ENCODE measurements around the gene DCXR. TPM values are rescaled to one million over a fixed set of nuclear protein-coding genes. Genes with fewer than 3 reads are reported as not detected.

DCXR gene
- polyA plus RNA-seq, 1 experiment: 66.0 TPM

GRCh38 chr17:82024859-82025258, 12.6 kb downstream of the DCXR start:
- POLR2A ChIA-PET: no interaction called here
- peaks cover 4% of the 10 kb centered on the region for H3K36me3 ChIP-seq (ENCODE audit: control insufficient read depth, insufficient read depth, low read length)
- CTCF ChIA-PET: interaction anchor here (0.6 to 11.6 kb wide), 3 partner anchors 65 to 177 kb away, joined by 3 to 218 read pairs (median 3); partner anchors contain the start of gene NOTUM
- TF ChIP-seq, protein P1, sequence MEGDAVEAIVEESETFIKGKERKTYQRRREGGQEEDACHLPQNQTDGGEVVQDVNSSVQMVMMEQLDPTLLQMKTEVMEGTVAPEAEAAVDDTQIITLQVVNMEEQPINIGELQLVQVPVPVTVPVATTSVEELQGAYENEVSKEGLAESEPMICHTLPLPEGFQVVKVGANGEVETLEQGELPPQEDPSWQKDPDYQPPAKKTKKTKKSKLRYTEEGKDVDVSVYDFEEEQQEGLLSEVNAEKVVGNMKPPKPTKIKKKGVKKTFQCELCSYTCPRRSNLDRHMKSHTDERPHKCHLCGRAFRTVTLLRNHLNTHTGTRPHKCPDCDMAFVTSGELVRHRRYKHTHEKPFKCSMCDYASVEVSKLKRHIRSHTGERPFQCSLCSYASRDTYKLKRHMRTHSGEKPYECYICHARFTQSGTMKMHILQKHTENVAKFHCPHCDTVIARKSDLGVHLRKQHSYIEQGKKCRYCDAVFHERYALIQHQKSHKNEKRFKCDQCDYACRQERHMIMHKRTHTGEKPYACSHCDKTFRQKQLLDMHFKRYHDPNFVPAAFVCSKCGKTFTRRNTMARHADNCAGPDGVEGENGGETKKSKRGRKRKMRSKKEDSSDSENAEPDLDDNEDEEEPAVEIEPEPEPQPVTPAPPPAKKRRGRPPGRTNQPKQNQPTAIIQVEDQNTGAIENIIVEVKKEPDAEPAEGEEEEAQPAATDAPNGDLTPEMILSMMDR (IDR thresholded peaks at IDR 0.05; ENCODE audit: insufficient read depth, low read depth, low read length): no peak
- DNase-seq (ENCODE audit: low read depth): no peak
- no peaks in the 10 kb centered on the region for H3K27me3 ChIP-seq (ENCODE audit: control insufficient read depth, insufficient read depth, low read length)
- no peak overlapping the region for H3K4me3 ChIP-seq (ENCODE audit: low read depth, low read length)

- TF ChIP-seq, protein P1 (IDR thresholded peaks at IDR 0.05; ENCODE audit: insufficient read depth, low read depth, low read length): no peak
- POLR2A ChIA-PET: interaction anchor here (0.7 to 1.4 kb wide), 3 partner anchors 14 to 70 kb away, joined by 4 to 19 read pairs (median 5); partner anchors contain the start of gene DCXR
- DNase-seq (ENCODE audit: low read depth): no peak
These were observed 13.9 kb downstream of the DCXR start for GRCh38 chr17:82023447-82024241.

GRCh38 chr17:82022981-82023446, 14.5 kb downstream of the DCXR start, which contains the start of gene LRRC45:
Gene LRRC45 (plus strand): TSS chr17:82023305. CDS start chr17:82023644, 339 bp downstream.
- peak; percentile 96 for DNase-seq (ENCODE audit: low read depth)
- POLR2A ChIA-PET: interaction anchor here (0.7 to 1.4 kb wide), 3 partner anchors 15 to 69 kb away, joined by 4 to 19 read pairs (median 5); partner anchors contain the start of gene DCXR
- H3K4me3 ChIP-seq (ENCODE audit: low read depth, low read length): peak within 1 kb of the TSS; percentile 87
- H3K27me3 ChIP-seq (ENCODE audit: control insufficient read depth, insufficient read depth, low read length): no peaks in the 10 kb centered on the region
- CTCF ChIA-PET: interaction anchor here (1.8 to 11.6 kb wide), 9 partner anchors 7 to 131 kb away, joined by 5 to 218 read pairs (median 13); partner anchors contain the start of genes DCXR, MYADML2, NOTUM and RAC3
- H3K36me3 ChIP-seq (ENCODE audit: control insufficient read depth, insufficient read depth, low read length): peaks cover 12% of the 10 kb centered on the region
- TF ChIP-seq, protein P1 (IDR thresholded peaks at IDR 0.05; ENCODE audit: insufficient read depth, low read depth, low read length): no peak

More at GRCh38 chr17:82023447-82024241, 13.9 kb downstream of the DCXR start:
- Histone ChIP-seq H3K27me3 (ENCODE audit: control insufficient read depth, insufficient read depth, low read length) (no peaks in the 10 kb centered on the region), H3K4me3 (ENCODE audit: low read depth, low read length) (peak overlapping the region; percentile 75), H3K36me3 (ENCODE audit: control insufficient read depth, insufficient read depth, low read length) (peaks cover 10% of the 10 kb centered on the region)
- CTCF ChIA-PET: interaction anchor here (0.6 to 11.6 kb wide), 9 partner anchors 14 to 1081 kb away, joined by 3 to 218 read pairs (median 7); partner anchors contain the start of genes DCXR, MYADML2 and NOTUM

DNA sequence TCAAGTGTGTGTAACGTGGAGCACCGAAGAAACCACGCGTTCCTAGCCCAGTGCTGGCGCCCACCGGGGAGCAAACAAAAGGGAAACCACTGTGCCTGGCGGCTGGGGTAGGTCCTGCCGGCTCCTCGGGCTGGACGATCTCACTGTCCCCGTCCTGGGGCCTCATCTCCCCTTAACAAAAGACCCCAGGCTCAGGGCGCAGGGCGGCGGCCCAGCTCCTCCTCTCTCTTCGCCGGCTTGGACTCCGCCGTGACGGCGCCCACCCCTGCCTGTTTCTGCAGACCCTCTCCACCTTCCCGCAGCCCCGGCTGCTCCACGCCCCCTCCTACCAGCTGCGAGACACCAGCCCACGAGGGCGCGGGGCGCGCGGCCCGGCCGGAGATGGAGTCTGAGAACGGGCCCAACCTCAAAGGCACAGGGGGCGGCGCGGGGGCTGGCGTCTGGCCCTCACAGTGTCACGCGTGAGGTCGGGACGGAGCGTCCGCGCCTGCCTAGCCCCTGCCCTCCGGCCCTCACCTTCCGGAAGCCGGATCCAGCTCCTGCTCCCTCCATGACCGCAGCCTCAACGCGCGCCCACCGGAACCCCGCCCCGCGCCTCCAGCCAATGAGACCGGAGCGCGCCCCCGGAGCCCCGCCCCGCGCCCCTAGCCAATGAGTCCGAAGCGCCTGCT, 15.1 kb downstream of the DCXR start, which contains the start of gene CENPX:
Gene CENPX, minus strand, starts transcription at position 569 of the 671 bp plus-strand sequence. Its CDS starts 17 bp downstream, at position 552.
- CTCF ChIA-PET: interaction anchor here (0.7 to 11.6 kb wide), 13 partner anchors 8 to 200 kb away, joined by 3 to 218 read pairs (median 12); partner anchors contain the start of genes DCXR, MYADML2, NOTUM and RAC3
- POLR2A ChIA-PET: interaction anchor here (0.7 to 1.4 kb wide), 3 partner anchors 14 to 68 kb away, joined by 4 to 19 read pairs (median 5); partner anchors contain the start of gene DCXR

More for the DNA sequence above, 15.1 kb downstream of the DCXR start, which contains the start of gene CENPX:
- Histone ChIP-seq H3K4me3 (ENCODE audit: low read depth, low read length) (peak within 1 kb of the TSS; percentile 87), H3K27me3 (ENCODE audit: control insufficient read depth, insufficient read depth, low read length) (no peaks in the 10 kb centered on the region), H3K36me3 (ENCODE audit: control insufficient read depth, insufficient read depth, low read length) (peaks cover 12% of the 10 kb centered on the region; the same call in 1 of the 2 replicates)
- TF ChIP-seq, protein P1 (IDR thresholded peaks at IDR 0.05; ENCODE audit: insufficient read depth, low read depth, low read length): no peak
- no peak for DNase-seq (ENCODE audit: low read depth)

All from BJ (cell line).